Measurements from ENCODE around the gene PPID.
"Not testable (repeated sequence)": the region's sequence is repeated elsewhere in the genome, so short reads cannot be mapped to it uniquely, and the experiment has no call there.

The PPID gene

GRCh38 chr4:158714937-158715336 is 8.3 kb downstream of the PPID start:
- Mint-ChIP-seq H3K27me3 (no peaks in the 10 kb centered on the region), H3K4me3 (no peak overlapping the region), H3K36me3 (ENCODE audit: low read depth) (peaks cover 82% of the 10 kb centered on the region), H3K9me3 (no peaks in the 10 kb centered on the region), H3K4me1 (peaks cover 6% of the 10 kb centered on the region), H3K27ac (no peak overlapping the region)
- no peak for DNase-seq
- ATAC-seq: no peak

GRCh38 chr4:158712622-158713021 is 10.6 kb downstream of the PPID start:
- not testable (repeated sequence) for H3K9me3 Mint-ChIP-seq

GRCh38 chr4:158710814-158711213 is 12.4 kb downstream of the PPID start:
- no peak for DNase-seq
- Mint-ChIP-seq H3K27ac (no peak overlapping the region), H3K27me3 (no peaks in the 10 kb centered on the region), H3K36me3 (ENCODE audit: low read depth) (peaks cover 65% of the 10 kb centered on the region), H3K9me3 (no peaks in the 10 kb centered on the region), H3K4me3 (no peak overlapping the region), H3K4me1 (no peaks in the 10 kb centered on the region)
- no peak for ATAC-seq

More at GRCh38 chr4:158712622-158713021, 10.6 kb downstream of the PPID start:
- peaks cover 68% of the 10 kb centered on the region for H3K36me3 Mint-ChIP-seq (ENCODE audit: low read depth)
- H3K4me3 Mint-ChIP-seq, ATAC-seq, H3K4me1 Mint-ChIP-seq, DNase-seq, H3K27me3 Mint-ChIP-seq: not testable (repeated sequence)
- peak overlapping the region; percentile 22 for H3K27ac Mint-ChIP-seq

DNA sequence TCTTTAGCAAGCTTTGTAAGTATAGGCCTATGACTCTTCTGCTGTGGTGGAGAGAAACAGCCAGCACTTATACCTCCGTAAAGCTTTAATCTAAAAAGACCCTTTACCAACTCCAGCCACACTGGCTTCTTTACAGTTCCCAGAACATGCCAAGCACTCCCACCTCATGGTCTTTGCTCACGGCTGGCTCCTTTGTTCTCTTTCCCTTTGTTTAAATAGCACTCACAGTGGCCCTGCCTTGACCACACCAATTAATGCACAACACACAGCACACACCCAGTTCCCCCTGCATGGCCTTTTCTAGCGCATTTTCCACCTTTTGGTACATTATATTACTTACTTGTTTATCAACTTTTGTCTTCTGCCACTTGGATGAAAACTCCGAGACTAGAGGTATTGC is 18.9 kb downstream of the PPID start:
- H3K36me3 Mint-ChIP-seq (ENCODE audit: low read depth): peaks cover 27% of the 10 kb centered on the region
- DNase-seq (no peak), ATAC-seq (no peak)
- no peak overlapping the region for H3K27ac Mint-ChIP-seq
- H3K4me1 Mint-ChIP-seq: no peaks in the 10 kb centered on the region
- H3K4me3 Mint-ChIP-seq: no peak overlapping the region
- H3K9me3 Mint-ChIP-seq: no peaks in the 10 kb centered on the region
- no peaks in the 10 kb centered on the region for H3K27me3 Mint-ChIP-seq

GRCh38 chr4:158688813-158689212 is 34.4 kb downstream of the PPID start:
- DNase-seq: no peak
- ATAC-seq: no peak
- no peaks in the 10 kb centered on the region for H3K9me3 Mint-ChIP-seq
- H3K4me1 Mint-ChIP-seq: no peaks in the 10 kb centered on the region
- H3K4me3 Mint-ChIP-seq: no peak overlapping the region
- no peaks in the 10 kb centered on the region for H3K27me3 Mint-ChIP-seq
- H3K36me3 Mint-ChIP-seq (ENCODE audit: low read depth): peaks cover 13% of the 10 kb centered on the region
- H3K27ac Mint-ChIP-seq: no peak overlapping the region

DNA sequence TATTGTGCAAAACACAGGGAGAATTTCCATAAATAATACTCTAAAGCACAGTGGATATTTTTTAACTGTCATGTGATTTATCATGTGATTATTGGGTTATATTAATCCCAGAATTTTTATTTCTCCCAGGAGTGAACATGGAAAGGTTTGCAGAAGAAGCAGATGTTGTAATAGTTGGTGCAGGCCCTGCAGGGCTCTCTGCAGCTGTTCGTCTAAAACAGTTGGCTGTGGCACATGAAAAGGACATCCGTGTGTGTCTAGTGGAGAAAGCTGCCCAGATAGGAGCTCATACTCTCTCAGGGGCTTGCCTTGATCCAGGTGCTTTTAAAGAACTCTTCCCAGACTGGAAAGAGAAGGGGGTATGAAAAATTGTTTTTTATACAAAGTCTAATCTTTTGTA is 41.1 kb downstream of the PPID start:
- no peak for DNase-seq
- H3K4me1 Mint-ChIP-seq: no peaks in the 10 kb centered on the region
- H3K9me3 Mint-ChIP-seq: no peaks in the 10 kb centered on the region
- no peak overlapping the region for H3K27ac Mint-ChIP-seq
- no peaks in the 10 kb centered on the region for H3K27me3 Mint-ChIP-seq
- H3K4me3 Mint-ChIP-seq: no peak overlapping the region
- ATAC-seq: no peak
- H3K36me3 Mint-ChIP-seq (ENCODE audit: low read depth): peaks cover 9% of the 10 kb centered on the region

DNA sequence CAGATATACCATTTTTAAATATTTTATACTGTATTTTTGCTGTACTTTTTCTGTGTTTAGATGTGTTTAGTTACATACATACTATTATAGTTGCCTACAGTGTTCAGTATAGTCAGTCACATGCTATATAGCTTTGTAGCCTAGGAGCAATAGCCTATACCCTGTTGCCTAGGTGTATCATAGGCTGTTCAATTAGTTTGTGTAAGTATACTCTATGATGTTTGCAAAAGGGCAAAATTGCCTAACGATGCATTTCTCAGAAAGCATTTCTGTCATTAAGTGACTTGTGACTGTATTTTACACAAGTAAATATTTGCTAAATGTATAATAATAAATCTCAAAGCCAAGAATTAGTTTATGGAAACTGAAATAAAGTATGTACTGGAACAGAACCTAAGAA is 41.6 kb downstream of the PPID start:
- DNase-seq (no peak), ATAC-seq (no peak)
- Mint-ChIP-seq H3K27ac (no peak overlapping the region), H3K27me3 (no peaks in the 10 kb centered on the region), H3K4me1 (no peaks in the 10 kb centered on the region), H3K36me3 (ENCODE audit: low read depth) (peaks cover 8% of the 10 kb centered on the region), H3K4me3 (no peak overlapping the region), H3K9me3 (no peaks in the 10 kb centered on the region)

- no peak for DNase-seq
- Mint-ChIP-seq H3K4me3 (no peak overlapping the region), H3K27me3 (no peaks in the 10 kb centered on the region), H3K9me3 (no peaks in the 10 kb centered on the region), H3K4me1 (peaks cover 1% of the 10 kb centered on the region), H3K27ac (no peak overlapping the region), H3K36me3 (ENCODE audit: low read depth) (peaks cover 5% of the 10 kb centered on the region)
- no peak for ATAC-seq
Observed at GRCh38 chr4:158678767-158679166, 44.4 kb downstream of the PPID start.

GRCh38 chr4:158676076-158676475 is 47.1 kb downstream of the PPID start:
- Mint-ChIP-seq H3K4me1 (peaks cover 20% of the 10 kb centered on the region), H3K27ac (no peak overlapping the region), H3K4me3 (no peak overlapping the region), H3K36me3 (ENCODE audit: low read depth) (peaks cover 9% of the 10 kb centered on the region), H3K9me3 (no peaks in the 10 kb centered on the region), H3K27me3 (peaks cover 4% of the 10 kb centered on the region)
- DNase-seq (no peak), ATAC-seq (no peak)

- Mint-ChIP-seq H3K36me3 (ENCODE audit: low read depth) (peaks cover 7% of the 10 kb centered on the region), H3K4me3 (no peak overlapping the region), H3K9me3 (no peaks in the 10 kb centered on the region), H3K27me3 (peaks cover 4% of the 10 kb centered on the region), H3K27ac (no peak overlapping the region), H3K4me1 (peaks cover 37% of the 10 kb centered on the region)
- DNase-seq: no peak
- ATAC-seq: no peak
Observed at GRCh38 chr4:158673633-158674032, 49.6 kb downstream of the PPID start.

DNA sequence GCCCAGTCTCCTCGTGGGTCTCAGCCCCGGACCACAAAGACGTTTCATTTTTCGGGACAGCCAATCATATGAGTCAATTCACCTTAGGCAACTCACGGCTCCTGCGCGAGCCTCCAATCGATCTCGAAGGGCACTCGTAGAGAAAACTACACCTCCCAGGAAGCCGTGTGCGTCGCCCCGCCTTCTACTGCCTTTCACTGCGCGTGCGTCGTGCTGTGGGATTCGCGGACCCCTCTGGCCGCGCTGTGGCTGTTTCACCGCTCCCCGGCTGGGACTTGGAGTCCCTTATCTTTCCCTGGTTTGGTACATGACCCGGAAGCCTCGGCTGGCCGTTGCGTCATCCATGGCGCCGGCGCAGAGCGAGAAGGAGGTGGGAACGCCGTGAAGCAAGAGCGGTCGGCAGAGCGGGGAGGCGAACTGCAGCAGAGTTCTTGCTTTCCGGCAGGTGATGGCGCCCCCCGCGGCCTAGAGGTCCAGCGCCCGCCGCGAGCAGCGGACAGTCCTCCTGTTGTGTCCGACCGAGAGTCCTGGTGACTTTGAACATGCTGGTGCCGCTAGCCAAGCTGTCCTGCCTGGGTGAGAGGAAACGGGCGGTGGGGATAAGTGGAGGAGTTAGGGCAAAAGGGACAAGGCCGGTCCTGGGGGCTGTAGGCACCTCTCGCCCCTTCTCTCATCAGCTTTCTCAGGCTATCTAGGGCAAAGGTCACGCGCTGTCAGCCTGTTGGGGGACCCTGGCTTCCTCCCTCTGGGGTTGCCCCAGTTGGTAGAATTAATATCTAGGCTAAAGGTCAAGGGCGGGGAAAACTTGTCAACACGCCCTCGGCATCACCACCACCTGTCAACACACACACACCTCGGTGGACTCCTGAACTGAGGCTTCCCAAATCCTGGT is 51.0 kb downstream of the PPID start, which contains the start of gene ETFDH:
ETFDH (plus strand) TSS at position 382 of the 892 bp plus-strand sequence; CDS start at position 543, 161 bp downstream.
- ATAC-seq (peak; percentile 89), DNase-seq (peak; percentile 97)
- H3K4me3 Mint-ChIP-seq: peak within 1 kb of the TSS; percentile 93
- peak within 1 kb of the TSS; percentile 94 for H3K27ac Mint-ChIP-seq
- peaks cover 12% of the 10 kb centered on the region for H3K36me3 Mint-ChIP-seq (ENCODE audit: low read depth)
- peaks cover 38% of the 10 kb centered on the region for H3K4me1 Mint-ChIP-seq
- no peaks in the 10 kb centered on the region for H3K9me3 Mint-ChIP-seq
- peaks cover 4% of the 10 kb centered on the region for H3K27me3 Mint-ChIP-seq

GRCh38 chr4:158671665-158671914 is 51.6 kb downstream of the PPID start, which contains the start of gene C4orf46:
Gene C4orf46 (minus strand): TSS chr4:158671887. CDS start chr4:158671801, 86 bp downstream.
- Mint-ChIP-seq H3K27me3 (peaks cover 4% of the 10 kb centered on the region), H3K36me3 (ENCODE audit: low read depth) (peaks cover 12% of the 10 kb centered on the region), H3K4me3 (peak within 1 kb of the TSS; percentile 93), H3K27ac (peak within 1 kb of the TSS; percentile 94), H3K9me3 (no peaks in the 10 kb centered on the region), H3K4me1 (peaks cover 38% of the 10 kb centered on the region)
- DNase-seq (no peak), ATAC-seq (no peak)

DNA sequence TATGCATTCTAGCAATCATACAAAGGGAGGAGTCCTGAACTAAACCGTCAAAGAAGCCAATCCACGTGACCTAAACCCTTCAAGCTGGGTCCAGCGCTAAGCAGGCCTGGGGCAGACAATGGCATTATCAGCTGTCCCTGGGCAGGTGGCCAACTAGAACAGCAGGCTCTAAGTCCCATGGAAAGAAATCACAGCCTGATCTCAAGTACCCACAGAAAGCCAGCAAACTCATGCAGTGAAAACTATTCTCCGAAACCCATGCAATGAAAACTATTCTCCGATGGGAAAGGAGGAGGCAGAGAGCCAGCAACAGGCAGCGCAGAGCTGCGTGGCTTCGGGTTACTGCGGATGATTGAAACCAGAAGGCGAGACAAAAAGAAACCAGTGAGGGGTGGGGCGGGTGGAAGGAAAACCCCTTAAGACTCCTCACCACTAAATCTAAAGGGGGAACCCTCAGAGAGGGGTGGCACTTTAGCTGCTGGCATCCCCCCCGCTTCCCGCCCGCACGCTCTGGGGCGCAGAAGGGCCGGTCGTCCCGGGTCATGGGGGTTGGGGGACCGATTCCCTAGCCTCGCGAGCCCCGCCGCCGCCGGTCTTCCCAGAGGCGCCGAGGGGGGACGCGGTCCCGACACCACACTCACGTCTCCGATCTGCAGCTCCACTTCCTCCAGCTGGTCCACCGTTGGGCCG is 52.1 kb downstream of the PPID start:
- ATAC-seq (peak; percentile 30), DNase-seq (peak; percentile 63)
- H3K27ac Mint-ChIP-seq: peak overlapping the region; percentile 94
- peak overlapping the region; percentile 93 for H3K4me3 Mint-ChIP-seq
- peaks cover 15% of the 10 kb centered on the region for H3K36me3 Mint-ChIP-seq (ENCODE audit: low read depth)
- peaks cover 38% of the 10 kb centered on the region for H3K4me1 Mint-ChIP-seq
- peaks cover 4% of the 10 kb centered on the region for H3K27me3 Mint-ChIP-seq
- no peaks in the 10 kb centered on the region for H3K9me3 Mint-ChIP-seq

DNA sequence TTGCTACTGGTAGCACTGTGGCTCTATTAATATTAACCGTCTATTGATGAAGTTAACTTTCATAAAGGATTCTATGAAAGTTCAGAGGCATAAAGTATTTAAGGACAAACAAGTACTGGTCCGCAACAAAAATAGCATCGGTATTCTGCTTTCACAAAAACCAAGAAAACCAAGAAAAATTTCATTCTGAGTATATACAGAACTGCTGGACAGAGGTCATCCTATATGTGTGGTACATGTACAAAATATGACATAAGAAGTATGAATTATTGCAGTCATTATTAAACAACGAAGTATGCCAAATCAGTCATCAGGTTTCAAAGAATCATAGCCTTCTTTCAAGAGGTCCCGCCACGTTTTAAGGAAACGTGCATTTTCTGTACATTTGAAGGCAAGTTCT is 53.9 kb downstream of the PPID start:
- Mint-ChIP-seq H3K27ac (no peak overlapping the region), H3K9me3 (no peaks in the 10 kb centered on the region), H3K27me3 (peaks cover 4% of the 10 kb centered on the region), H3K4me3 (no peak overlapping the region), H3K4me1 (peaks cover 38% of the 10 kb centered on the region), H3K36me3 (ENCODE audit: low read depth) (peaks cover 21% of the 10 kb centered on the region)
- DNase-seq (no peak), ATAC-seq (no peak)

GRCh38 chr4:158667651-158668198 is 55.5 kb downstream of the PPID start:
- DNase-seq (peak; percentile 33), ATAC-seq (no peak)
- Mint-ChIP-seq H3K9me3 (no peaks in the 10 kb centered on the region), H3K27me3 (peaks cover 4% of the 10 kb centered on the region), H3K36me3 (ENCODE audit: low read depth) (peaks cover 21% of the 10 kb centered on the region), H3K4me3 (no peak overlapping the region), H3K27ac (no peak overlapping the region), H3K4me1 (peaks cover 32% of the 10 kb centered on the region)

Data from activated naive CD8-positive, alpha-beta T cell treated with anti-CD3 and anti-CD28 coated beads, Interleukin-2, amount 50 U/mL, for 24 hours (primary cell).